Sigmoid colon (tissue), 7 donors: ENCODE measurements around the gene GALNT10. TPM values are rescaled to one million over a fixed set of nuclear protein-coding genes. Genes with fewer than 3 reads are reported as not detected.
A peak's percentile ranks its signal among the peaks of the same experiment; 100 is the strongest.

ENCODE experiments used
- DNase-seq: peaks from one replicate; pipeline ENCODE4 v3.0.0-alpha.2; 2019
- H3K27ac ChIP-seq, 4 donors: fragments of 200-600 bp; sonication (generic); one replicate each; pipeline ENCODE4 v1.5.1; 2016 to 2019; ENCODE audit warnings: mild to moderate bottlenecking in 1 of 4
- H3K27me3 ChIP-seq, 3 donors: fragments of 200-600 bp; sonication (generic); one replicate each; pipeline ENCODE4 v1.5.1; 2019; ENCODE audit warnings: mild to moderate bottlenecking in 1 of 3
- H3K36me3 ChIP-seq, 4 donors: fragments of 200-600 bp; sonication (generic); one replicate each; pipeline ENCODE4 v1.5.1; 2016 to 2019
- H3K4me1 ChIP-seq, 4 donors: fragments of 200-600 bp; sonication (generic); one replicate each; pipeline ENCODE4 v1.5.1; 2017 to 2019
- H3K4me3 ChIP-seq, 4 donors: fragments of 200-600 bp; sonication (generic); one replicate each; pipeline ENCODE4 v1.5.1; 2017 to 2019; ENCODE audit warnings: mild to moderate bottlenecking in 2 of 4, moderate library complexity in 1 of 4
- H3K9me3 ChIP-seq, 4 donors: fragments of 200-600 bp in 3 of 4; sonication (generic) in 3 of 4; one replicate each; pipeline versions ENCODE4 v1.5.1 to v1.6.1; 2013 to 2019
- EP300 ChIP-seq, 4 donors: sonication (generic); formaldehyde crosslinking; IDR thresholded peaks; one replicate each; pipeline ENCODE4 v1.6.1; 2017; ENCODE audit warnings: antibody characterized with exemption in 4 of 4
- POLR2A ChIP-seq, 2 donors: fragments of 450-650 bp; IDR thresholded peaks; one replicate each; pipeline ENCODE4 v1.6.1; 2016; ENCODE audit warnings: antibody characterized with exemption in 2 of 2, mild to moderate bottlenecking in 2 of 2, moderate library complexity in 2 of 2
- POLR2AphosphoS5 ChIP-seq, 4 donors: sonication (generic); formaldehyde crosslinking; IDR thresholded peaks; one replicate each; pipeline ENCODE4 v1.6.1; 2017; ENCODE audit warnings: antibody characterized with exemption in 4 of 4
- WGBS, 2 donors: extraction: QIAGEN DNeasy Blood & Tissue Kit; methylation state at CpG; one replicate each; pipeline ENCODE4 v1.1.7; 2013; 5-methylcytosine and 5-hydroxymethylcytosine counted together
- intact Hi-C: fragments of 100-400 bp; cut with DNase I; formaldehyde crosslinking; loops from one replicate; pipeline ENCODE4 v1.15.1; 2023
- polyA plus RNA-seq, 3 donors: library from polyadenylated mRNA; stranded (reverse); fragments of 200-250 nt; gene quantifications; one replicate each; pipeline ENCODE4 v1.2.3, GENCODE V29; 2013
- total RNA-seq, 4 donors: library from RNA; depleted of rRNA; stranded (reverse); fragments of >200 nt; gene quantifications; one replicate each; pipeline ENCODE4 v1.1.0, GENCODE V29; 2016
- TF ChIP-seq, protein P1 (sequence below), 4 experiments: fragments of 450-650 bp in 3 of 4; fragments of 200-600 bp in 1 of 4; IDR thresholded peaks; one replicate each; pipeline ENCODE4 v1.5.1; 2016 to 2019; ENCODE audit warnings: antibody characterized with exemption in 4 of 4, mild to moderate bottlenecking in 3 of 4, moderate library complexity in 2 of 4
- donor health status: healthy with polysubstance abuse.
- donor health status: Bipolar disorder and iron deficiency.
- donor health status: healthy.

GALNT10 gene
- total and polyA plus RNA-seq, 7 donors, result 6.0 to 41.7 (median 24.3) TPM

GRCh38 chr5:154260224-154260927, 69.8 kb downstream of the GALNT10 start:
- intact Hi-C loops, result no loop called here
- H3K27ac ChIP-seq, result peak overlapping the region in 3 of 4 donors; percentile 45 to 70 (median 52)
- no peaks in the 10 kb centered on the region for H3K36me3 ChIP-seq
- H3K27me3 ChIP-seq, result no peaks in the 10 kb centered on the region
- TF ChIP-seq POLR2AphosphoS5 (IDR thresholded peaks at IDR 0.05) (peak in 2 of 4 donors; percentile 4 to 41), POLR2A (IDR thresholded peaks at IDR 0.05) (no peak), EP300 (IDR thresholded peaks at IDR 0.05) (no peak)
- TF ChIP-seq, protein P1, sequence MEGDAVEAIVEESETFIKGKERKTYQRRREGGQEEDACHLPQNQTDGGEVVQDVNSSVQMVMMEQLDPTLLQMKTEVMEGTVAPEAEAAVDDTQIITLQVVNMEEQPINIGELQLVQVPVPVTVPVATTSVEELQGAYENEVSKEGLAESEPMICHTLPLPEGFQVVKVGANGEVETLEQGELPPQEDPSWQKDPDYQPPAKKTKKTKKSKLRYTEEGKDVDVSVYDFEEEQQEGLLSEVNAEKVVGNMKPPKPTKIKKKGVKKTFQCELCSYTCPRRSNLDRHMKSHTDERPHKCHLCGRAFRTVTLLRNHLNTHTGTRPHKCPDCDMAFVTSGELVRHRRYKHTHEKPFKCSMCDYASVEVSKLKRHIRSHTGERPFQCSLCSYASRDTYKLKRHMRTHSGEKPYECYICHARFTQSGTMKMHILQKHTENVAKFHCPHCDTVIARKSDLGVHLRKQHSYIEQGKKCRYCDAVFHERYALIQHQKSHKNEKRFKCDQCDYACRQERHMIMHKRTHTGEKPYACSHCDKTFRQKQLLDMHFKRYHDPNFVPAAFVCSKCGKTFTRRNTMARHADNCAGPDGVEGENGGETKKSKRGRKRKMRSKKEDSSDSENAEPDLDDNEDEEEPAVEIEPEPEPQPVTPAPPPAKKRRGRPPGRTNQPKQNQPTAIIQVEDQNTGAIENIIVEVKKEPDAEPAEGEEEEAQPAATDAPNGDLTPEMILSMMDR (IDR thresholded peaks at IDR 0.05), result no peak
- no peaks in the 10 kb centered on the region for H3K9me3 ChIP-seq
- H3K4me1 ChIP-seq, result peaks cover 0 to 47% (median 36%) of the 10 kb centered on the region in 4 donors
- no peak overlapping the region for H3K4me3 ChIP-seq
- DNase-seq, result no peak
- 71 to 75% methylated on average over 6 of the region's 6 CpGs for WGBS, 2 donors

DNA sequence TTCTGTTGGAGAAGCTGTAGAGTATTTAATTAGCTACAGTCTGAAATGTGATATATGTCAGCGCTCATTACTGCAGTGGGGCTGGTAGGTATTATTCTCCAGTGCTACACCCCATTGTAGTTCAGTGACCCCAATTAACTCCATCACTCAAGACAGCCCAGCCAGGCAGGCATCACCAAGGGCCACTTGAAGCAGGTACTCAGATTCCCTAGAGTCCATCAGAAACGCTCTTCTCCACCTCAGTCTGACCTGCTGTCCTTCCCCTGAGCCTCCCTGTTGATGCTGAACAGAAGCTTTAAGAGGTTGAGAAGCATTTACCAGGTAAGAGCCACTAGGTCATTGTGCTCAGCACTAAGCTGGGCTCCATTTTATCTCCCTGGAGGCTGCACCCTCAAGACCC, 71.8 kb downstream of the GALNT10 start:
- no peak overlapping the region for H3K4me3 ChIP-seq
- DNase-seq, result no peak
- intact Hi-C loops, result no loop called here
- WGBS, 2 donors, result 95 to 97% methylated on average over 2 of the region's 2 CpGs
- no peaks in the 10 kb centered on the region for H3K9me3 ChIP-seq
- H3K27ac ChIP-seq, result no peak overlapping the region
- H3K27me3 ChIP-seq, result no peaks in the 10 kb centered on the region
- TF ChIP-seq POLR2A (IDR thresholded peaks at IDR 0.05) (no peak), EP300 (IDR thresholded peaks at IDR 0.05) (no peak), POLR2AphosphoS5 (IDR thresholded peaks at IDR 0.05) (no peak)
- TF ChIP-seq, protein P1 (IDR thresholded peaks at IDR 0.05), result no peak
- H3K36me3 ChIP-seq, result no peaks in the 10 kb centered on the region
- H3K4me1 ChIP-seq, result peaks cover 0 to 59% (median 45%) of the 10 kb centered on the region in 4 donors

GRCh38 chr5:154264549-154265196, 74.1 kb downstream of the GALNT10 start:
- TF ChIP-seq, protein P1 (IDR thresholded peaks at IDR 0.05), result no peak
- TF ChIP-seq EP300 (IDR thresholded peaks at IDR 0.05) (no peak), POLR2A (IDR thresholded peaks at IDR 0.05) (no peak), POLR2AphosphoS5 (IDR thresholded peaks at IDR 0.05) (no peak)
- WGBS, 2 donors, result 86 to 93% methylated on average over 5 of the region's 5 CpGs
- H3K4me1 ChIP-seq, result peaks cover 0 to 67% (median 53%) of the 10 kb centered on the region in 4 donors
- DNase-seq, result no peak
- no peaks in the 10 kb centered on the region for H3K36me3 ChIP-seq
- intact Hi-C loops, result no loop called here
- H3K27ac ChIP-seq, result peak overlapping the region in 3 of 4 donors; percentile 44 to 54 (median 45)
- no peaks in the 10 kb centered on the region for H3K9me3 ChIP-seq
- H3K4me3 ChIP-seq, result no peak overlapping the region
- no peaks in the 10 kb centered on the region for H3K27me3 ChIP-seq

- Histone ChIP-seq H3K4me3 (no peak overlapping the region), H3K4me1 (peaks cover 0 to 62% (median 47%) of the 10 kb centered on the region in 4 donors), H3K27me3 (no peaks in the 10 kb centered on the region), H3K27ac (peak overlapping the region in 3 of 4 donors; percentile 44 to 54 (median 45)), H3K9me3 (no peaks in the 10 kb centered on the region), H3K36me3 (no peaks in the 10 kb centered on the region)
- no peak for DNase-seq
- TF ChIP-seq, protein P1 (IDR thresholded peaks at IDR 0.05), result no peak
- TF ChIP-seq POLR2A (IDR thresholded peaks at IDR 0.05) (no peak), EP300 (IDR thresholded peaks at IDR 0.05) (no peak), POLR2AphosphoS5 (IDR thresholded peaks at IDR 0.05) (no peak)
- 91 to 94% methylated on average over 2 of the region's 2 CpGs for WGBS, 2 donors
- intact Hi-C loops, result no loop called here
Measured at GRCh38 chr5:154265197-154265773, 74.8 kb downstream of the GALNT10 start.
